ENCODE measurements around the gene KRTAP10-8. TPM values are rescaled to one million over a fixed set of nuclear protein-coding genes. Genes with fewer than 3 reads are reported as not detected.

KRTAP10-8 gene
- total RNA-seq, 1 experiment from 2014 or later, result not detected

DNA sequence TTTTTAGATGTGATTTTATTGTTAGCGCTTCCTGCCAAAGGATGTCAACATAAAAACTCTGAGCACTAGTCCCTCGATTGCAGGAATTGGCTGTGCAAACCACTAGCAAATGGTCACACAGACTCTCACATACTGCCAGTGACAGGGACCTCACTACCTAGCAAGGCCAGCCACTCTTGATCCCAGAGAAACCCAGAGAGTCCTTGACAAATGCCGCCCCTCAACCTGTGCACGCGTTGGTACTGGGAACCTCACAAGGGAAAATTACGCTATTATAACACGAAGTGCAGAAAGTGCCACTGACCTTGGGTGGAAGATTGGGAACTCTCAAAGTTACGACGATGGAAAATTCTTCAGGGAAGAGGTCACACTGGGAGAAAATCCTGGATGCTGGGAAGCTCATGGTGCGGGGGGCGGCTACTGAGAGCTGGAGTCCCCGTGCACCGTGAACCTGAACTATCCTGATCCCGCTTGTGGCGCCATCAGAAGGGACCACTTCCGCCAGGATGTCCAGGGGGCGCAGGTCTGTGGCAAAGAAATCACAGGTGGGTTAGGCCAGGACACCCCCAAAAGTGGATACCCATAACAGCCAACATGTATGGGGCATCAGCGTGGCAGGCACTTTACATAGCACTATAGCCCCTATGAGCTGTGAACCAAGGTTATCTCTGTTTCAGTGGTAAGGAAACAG, 44.3 kb upstream of the KRTAP10-8 start:
- no peak overlapping the region for H3K4me3 Mint-ChIP-seq (ENCODE audit: low read depth, unreplicated experiment)
- no peaks in the 10 kb centered on the region for H3K36me3 Mint-ChIP-seq (ENCODE audit: insufficient read depth, unreplicated experiment)
- CTCF ChIA-PET, result no interaction called here
- DNase-seq, result no peak
- no peak overlapping the region for H3K27ac Mint-ChIP-seq (ENCODE audit: unreplicated experiment)
- BruUV-seq (replicated peaks), result no TSS peak
- H3K9me3 Mint-ChIP-seq (ENCODE audit: low read depth, unreplicated experiment), result peaks cover 6% of the 10 kb centered on the region
- no peaks in the 10 kb centered on the region for H3K4me1 Mint-ChIP-seq (ENCODE audit: low read depth, unreplicated experiment)
- H3K27me3 Mint-ChIP-seq (ENCODE audit: unreplicated experiment), result peaks cover 68% of the 10 kb centered on the region
- intact Hi-C loops (cut with micrococcal nuclease; ENCODE audit: unreplicated experiment), result no loop called here
- no peak for TF ChIP-seq CTCF (IDR thresholded peaks at IDR 0.05; ENCODE audit: unreplicated experiment)

GRCh38 chr21:44568261-44568660, 43.6 kb upstream of the KRTAP10-8 start:
- Mint-ChIP-seq H3K36me3 (ENCODE audit: insufficient read depth, unreplicated experiment) (no peaks in the 10 kb centered on the region), H3K9me3 (ENCODE audit: low read depth, unreplicated experiment) (peaks cover 6% of the 10 kb centered on the region), H3K27me3 (ENCODE audit: unreplicated experiment) (peaks cover 68% of the 10 kb centered on the region), H3K27ac (ENCODE audit: unreplicated experiment) (no peak overlapping the region), H3K4me1 (ENCODE audit: low read depth, unreplicated experiment) (no peaks in the 10 kb centered on the region), H3K4me3 (ENCODE audit: low read depth, unreplicated experiment) (no peak overlapping the region)
- CTCF ChIA-PET, result no interaction called here
- no TSS peak for BruUV-seq (replicated peaks)
- no peak for TF ChIP-seq CTCF (IDR thresholded peaks at IDR 0.05; ENCODE audit: unreplicated experiment)
- intact Hi-C loops (cut with micrococcal nuclease; ENCODE audit: unreplicated experiment), result no loop called here
- DNase-seq, result no peak

GRCh38 chr21:44568667-44569556, 43.0 kb upstream of the KRTAP10-8 start:
- intact Hi-C loops (cut with micrococcal nuclease; ENCODE audit: unreplicated experiment), result no loop called here
- no peak overlapping the region for H3K27ac Mint-ChIP-seq (ENCODE audit: unreplicated experiment)
- TF ChIP-seq CTCF (IDR thresholded peaks at IDR 0.05; ENCODE audit: unreplicated experiment), result no peak
- CTCF ChIA-PET, result no interaction called here
- peaks cover 6% of the 10 kb centered on the region for H3K9me3 Mint-ChIP-seq (ENCODE audit: low read depth, unreplicated experiment)
- no TSS peak for BruUV-seq (replicated peaks)
- no peak for DNase-seq
- no peaks in the 10 kb centered on the region for H3K36me3 Mint-ChIP-seq (ENCODE audit: insufficient read depth, unreplicated experiment)
- no peak overlapping the region for H3K4me3 Mint-ChIP-seq (ENCODE audit: low read depth, unreplicated experiment)
- no peaks in the 10 kb centered on the region for H3K4me1 Mint-ChIP-seq (ENCODE audit: low read depth, unreplicated experiment)
- peaks cover 71% of the 10 kb centered on the region for H3K27me3 Mint-ChIP-seq (ENCODE audit: unreplicated experiment)

DNA sequence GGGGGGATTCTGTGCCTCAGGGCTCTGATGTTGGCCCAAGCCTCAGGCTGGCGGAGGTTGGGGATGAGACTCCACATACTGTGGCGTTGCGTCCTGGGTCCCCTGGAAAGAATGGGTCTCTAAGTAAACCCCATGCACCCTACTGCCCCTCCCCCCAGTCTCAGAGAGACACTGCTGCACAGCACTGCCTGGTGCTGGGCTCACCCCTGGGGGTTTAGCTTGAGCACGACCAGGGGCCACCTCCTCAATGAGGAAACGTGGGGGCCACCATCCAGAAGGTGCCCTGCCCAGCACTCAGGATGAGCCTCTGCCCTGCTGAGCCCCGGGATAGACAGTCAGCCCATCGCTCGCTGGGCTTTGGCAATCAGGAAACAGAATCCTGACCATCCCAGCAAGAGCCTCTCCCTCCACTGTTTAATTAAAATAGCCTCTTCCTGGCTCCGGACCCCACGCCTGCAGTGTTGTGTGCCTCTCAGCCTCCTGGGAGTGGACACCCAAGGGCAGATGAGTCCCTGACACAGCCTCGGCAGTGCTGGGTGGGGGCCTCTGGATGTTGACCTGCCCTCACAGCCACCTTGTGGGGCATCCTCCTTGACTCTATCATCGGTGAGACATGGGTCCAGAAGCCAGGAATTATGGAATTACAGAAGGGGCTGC, 41.9 kb upstream of the KRTAP10-8 start:
- CTCF ChIA-PET, result no interaction called here
- Mint-ChIP-seq H3K27ac (ENCODE audit: unreplicated experiment) (no peak overlapping the region), H3K36me3 (ENCODE audit: insufficient read depth, unreplicated experiment) (peaks cover 7% of the 10 kb centered on the region)

More for the DNA sequence above, 41.9 kb upstream of the KRTAP10-8 start:
- peaks cover 76% of the 10 kb centered on the region for H3K27me3 Mint-ChIP-seq (ENCODE audit: unreplicated experiment)
- peaks cover 9% of the 10 kb centered on the region for H3K4me1 Mint-ChIP-seq (ENCODE audit: low read depth, unreplicated experiment)
- no TSS peak for BruUV-seq (replicated peaks)
- no peak for TF ChIP-seq CTCF (IDR thresholded peaks at IDR 0.05; ENCODE audit: unreplicated experiment)
- intact Hi-C loops (cut with micrococcal nuclease; ENCODE audit: unreplicated experiment), result no loop called here
- no peak overlapping the region for H3K4me3 Mint-ChIP-seq (ENCODE audit: low read depth, unreplicated experiment)
- DNase-seq, result no peak
- peaks cover 6% of the 10 kb centered on the region for H3K9me3 Mint-ChIP-seq (ENCODE audit: low read depth, unreplicated experiment)

Measured in Calu3 (cell line).